ENCODE data around the gene PLEKHA6.

The PLEKHA6 gene

DNA sequence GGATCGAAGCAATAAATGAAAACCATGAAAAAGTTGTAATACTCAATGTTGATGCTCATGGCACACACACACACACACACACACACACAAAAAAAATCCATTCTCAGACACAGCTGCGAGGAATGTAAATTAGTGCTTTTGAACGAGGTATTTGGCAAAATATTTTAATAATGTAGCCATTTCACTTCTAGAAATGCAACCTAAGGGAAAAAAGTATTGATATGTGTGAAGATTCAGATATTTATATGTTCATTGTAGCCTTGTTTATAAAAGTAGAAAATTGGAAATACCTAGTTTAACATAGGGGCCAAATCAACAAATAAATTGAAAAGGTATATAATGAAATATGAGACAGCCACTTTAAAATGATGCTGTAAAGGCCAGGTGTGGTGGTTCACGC lies 3.8 kb downstream of the PLEKHA6 start:
- no peak for FAIRE-seq

DNA sequence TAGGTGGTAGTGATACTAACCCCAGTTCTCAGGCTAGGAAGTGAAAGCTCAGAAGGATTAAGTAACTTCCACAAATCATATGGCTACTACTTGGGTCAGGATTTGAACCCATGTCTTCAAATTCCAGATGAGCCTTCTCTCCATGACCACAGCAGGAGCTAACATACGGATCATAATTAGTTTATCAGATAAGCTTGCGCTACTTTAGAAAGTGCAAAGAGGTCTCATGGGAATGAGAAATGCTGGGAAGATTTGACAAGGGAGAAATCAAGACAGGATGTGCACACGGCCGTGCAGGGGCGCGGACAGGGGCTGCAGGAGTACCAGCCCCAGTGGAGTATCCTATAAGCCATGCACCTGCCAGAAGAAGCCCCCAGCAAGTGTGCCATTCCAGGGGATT lies 5.2 kb downstream of the PLEKHA6 start:
- no peak for FAIRE-seq

DNA sequence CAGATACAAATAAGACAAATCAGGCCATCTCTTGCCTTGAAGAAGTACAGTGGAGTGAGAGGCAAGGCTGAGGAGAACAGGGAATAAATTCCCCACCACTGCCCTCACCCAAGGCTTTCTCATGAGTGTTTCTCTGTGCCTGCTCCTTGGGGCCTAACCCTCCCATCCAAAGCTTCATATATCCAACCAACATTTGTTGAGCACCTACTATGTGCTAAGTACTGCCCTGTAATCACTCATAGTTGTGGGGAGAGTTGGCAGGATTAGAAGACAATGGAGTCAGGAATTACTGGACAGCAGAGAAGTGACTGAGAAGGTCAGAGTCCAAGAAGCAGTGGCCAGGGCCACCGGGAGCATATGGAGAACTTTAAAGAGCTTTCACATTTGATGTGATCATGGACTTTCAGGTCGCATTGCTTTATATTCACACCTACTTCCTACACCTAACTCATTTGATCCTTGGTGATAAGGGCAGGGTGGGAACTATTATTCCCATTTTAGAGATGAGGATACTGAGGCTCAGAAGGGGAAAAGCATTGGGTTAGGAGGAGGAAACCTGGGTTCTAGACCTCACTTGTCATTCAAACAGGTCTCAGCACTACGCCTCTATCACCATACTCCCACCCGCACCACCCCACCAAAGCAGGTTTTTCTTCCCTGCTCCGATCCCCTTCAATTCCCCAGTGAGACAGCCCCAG lies 6.4 kb downstream of the PLEKHA6 start:
- no peak for FAIRE-seq

DNA sequence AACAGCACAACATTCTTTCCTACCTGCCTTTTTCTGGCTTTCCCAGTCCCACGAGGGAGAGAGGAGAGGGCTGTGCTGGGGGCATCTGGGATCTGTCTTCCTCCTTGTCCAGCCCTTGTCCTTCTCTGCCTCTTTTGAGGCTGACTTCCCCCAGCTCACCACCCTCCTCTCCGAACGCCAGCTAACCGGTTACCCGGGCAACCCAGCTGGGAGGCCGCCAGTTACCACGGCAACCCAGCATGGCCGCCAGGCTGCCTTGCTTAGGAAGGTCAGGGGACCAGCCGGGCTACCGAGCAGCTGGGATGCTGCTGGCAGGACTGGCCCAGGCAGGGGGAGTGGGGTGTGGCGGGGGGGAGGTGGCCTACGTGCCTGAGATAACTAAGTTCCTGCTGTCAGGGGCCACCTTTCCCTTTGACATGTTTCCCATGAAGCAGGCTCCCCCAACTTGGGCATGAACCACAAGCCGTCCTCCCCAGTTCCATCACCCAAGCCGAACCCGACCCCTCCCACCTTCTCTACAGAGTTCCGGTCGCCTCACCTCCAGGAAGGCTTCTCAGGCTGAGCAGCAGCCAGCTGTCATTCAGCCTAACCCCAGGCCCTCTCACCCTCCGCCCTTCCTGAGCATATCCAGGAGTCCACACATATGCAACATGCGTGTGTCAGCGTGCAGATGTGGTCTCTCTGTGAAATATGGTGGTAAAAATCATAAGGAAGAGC lies 8.7 kb downstream of the PLEKHA6 start:
- FAIRE-seq, result no peak

DNA sequence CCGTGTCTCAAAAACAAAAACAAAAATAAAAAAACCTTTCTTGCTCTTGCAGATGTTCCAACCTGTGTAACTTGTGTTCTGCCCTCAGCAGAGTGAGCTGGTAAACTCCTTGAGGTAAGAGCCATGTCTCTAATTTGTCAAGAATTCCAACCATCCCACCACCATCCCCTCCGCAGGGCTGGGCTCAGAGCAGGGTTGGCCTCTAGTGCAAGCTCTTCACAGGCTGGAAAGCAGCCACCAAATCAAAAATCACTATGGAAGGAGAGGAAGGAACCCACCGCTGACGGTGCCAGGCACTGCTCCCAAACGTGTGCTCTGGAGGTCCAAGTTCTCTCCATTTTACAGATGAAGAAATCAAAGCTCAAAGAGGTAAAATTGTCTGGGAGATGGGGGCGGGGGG lies 9.4 kb downstream of the PLEKHA6 start:
- FAIRE-seq, result no peak

DNA sequence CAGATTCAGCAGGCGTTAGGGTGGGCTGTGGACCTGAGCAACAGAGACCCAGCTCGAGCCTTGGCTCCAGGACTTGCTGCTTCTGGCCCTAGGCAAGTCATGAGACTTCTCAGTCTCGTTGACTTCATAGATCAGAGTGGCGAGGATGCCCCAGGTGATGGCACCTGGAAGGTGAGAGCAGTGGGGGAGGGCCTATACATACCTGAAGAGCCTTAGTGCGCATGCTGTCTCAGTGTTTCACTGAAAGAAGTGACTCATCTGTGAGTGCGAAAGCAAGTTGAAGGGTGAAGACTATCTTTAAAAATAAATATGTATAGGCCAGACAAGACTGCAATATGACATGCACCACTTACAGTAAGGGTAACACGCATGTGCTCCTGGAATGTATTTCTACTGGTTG lies 10.1 kb downstream of the PLEKHA6 start:
- FAIRE-seq, result no peak

DNA sequence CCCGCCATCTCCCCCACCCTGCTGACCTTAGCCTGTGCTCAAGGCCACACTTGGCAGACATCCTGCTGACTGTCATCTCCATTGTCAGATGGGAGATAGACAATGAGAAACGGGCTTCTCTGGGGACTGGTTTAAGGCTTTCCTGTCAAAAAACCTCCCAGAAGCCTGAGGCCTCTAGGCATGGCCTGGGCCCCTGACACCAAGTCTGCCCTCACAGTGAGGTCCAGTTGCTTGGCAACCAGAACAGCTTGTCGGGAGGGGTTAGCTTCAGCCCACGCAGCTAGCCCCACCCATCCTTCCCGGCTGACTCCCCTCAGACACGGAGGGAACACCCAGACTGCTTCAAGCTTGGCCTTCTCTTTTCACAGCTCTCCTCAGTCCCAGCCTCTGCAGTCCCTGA lies 11.0 kb downstream of the PLEKHA6 start:
- no peak for FAIRE-seq

DNA sequence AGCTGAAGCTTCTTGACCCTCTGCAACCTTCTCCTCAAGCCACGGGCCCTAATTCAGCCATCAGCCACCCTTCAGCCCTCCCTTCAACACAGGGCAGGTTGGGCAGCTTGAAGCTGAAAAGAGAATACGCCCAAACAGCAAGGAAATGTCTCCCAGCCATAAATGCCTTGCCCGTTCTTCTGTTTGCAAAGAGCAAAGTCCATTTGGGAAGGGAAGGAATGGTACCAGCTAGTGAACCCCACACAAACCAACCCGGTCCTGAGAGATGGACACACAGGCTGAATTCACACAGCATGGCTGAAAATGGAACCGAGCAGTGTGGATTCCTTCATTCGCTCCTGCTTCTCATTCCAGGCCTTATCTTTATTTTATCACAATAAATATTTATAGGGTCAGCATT lies 11.5 kb downstream of the PLEKHA6 start:
- no peak for FAIRE-seq

DNA sequence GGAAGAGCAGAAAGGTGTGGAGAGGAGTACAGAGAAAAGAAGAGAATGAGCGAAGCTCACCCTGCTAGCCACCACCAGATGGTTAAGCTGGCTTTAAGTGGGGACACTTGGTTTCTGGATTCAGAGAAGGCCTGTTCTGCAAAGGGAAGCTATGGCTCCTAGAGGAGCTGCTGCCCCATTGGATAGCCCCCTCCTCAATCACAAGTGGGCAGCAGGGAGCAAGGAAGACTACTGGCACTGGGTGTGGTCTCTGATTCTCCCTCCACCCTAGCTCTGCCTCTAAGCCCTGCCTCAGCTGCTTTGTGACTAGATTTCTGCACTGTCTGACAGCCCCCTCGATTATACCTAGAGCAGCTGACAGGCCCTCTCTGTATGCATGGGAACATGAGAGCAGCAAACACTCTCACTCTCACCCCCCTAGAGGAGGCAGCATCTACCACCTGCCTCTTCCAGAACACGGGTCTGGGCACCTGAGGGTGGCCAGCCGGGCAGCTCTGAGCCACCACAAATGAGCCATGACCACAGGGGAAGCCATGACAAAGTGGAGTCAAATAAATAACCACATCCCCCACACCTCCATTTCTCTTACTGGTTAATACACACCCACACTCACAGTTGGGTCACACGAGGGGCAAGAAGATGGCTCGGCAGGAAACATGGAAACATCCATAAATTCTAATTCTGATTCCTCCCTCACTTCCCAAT lies 13.6 kb downstream of the PLEKHA6 start:
- no peak for FAIRE-seq

DNA sequence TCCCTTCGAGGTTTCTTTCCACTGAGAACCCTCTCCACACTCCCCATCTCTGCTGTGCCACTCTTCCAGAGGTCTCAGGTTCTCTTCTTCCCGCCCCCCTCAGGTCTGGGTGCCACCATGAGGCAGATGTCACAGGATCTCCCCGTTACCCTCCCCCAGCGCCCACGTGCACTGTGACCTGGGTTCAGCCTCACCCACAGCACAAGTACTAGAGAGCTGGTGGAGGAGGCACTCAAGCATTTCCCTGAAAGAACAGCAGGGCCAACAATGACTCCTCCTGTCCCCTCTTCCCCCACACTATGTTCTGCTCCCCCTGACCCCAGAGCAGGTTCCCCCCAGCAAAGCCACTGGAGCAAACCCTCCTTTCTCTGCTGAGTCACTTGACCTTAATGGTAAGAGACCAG lies 14.3 kb downstream of the PLEKHA6 start:
- FAIRE-seq, result no peak

DNA sequence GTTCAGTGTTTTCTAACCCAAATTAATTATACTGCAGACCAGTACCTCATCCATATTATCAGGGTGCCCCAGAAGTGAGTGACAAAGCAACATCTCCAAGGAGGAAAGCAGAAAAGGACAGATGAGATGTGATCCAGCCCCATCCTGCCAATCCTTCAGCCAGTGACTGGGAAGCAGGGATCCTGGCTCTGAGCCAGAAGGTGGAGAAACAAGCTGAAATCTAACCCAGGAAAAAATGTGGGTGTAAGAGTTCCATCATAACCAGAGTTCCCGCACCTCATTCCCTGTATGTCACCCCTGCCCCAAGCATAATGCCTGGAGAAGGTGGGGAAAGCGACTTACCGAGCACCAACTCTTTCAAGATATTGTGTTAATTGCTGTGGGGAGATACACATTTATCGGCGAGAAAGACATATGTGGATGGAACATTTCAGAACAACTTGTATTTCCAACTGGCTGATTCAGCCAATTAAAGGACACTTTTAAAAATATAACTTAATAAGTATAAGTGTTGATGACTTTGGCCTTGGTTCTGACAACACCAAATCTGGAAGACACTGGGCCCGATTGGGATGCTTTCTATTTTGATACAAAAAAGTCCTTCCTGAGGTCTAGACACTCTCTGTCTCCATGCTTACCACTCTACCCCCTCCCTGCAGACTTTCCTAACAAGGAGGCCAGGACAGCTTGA lies 14.9 kb downstream of the PLEKHA6 start:
- no peak for FAIRE-seq

DNA sequence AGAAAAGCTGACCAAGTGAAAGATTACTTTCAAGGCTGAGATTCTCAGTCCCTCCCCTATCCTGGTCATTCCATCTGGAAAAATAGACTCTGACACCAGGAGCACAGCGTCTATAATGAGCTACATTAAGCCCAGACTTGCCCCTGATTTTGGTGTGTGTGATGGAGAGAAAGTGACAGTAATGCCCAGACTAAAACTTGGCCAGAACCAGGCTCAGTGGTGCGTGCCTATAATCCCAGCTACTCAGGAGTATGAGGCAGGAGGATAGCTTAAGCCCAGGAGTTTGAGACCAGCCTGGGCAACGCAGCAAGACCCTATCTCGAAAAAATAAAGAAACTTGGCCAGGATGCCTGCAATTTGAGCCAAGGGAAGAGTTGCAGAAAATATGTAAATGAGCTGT lies 15.9 kb downstream of the PLEKHA6 start:
- FAIRE-seq, result no peak

DNA sequence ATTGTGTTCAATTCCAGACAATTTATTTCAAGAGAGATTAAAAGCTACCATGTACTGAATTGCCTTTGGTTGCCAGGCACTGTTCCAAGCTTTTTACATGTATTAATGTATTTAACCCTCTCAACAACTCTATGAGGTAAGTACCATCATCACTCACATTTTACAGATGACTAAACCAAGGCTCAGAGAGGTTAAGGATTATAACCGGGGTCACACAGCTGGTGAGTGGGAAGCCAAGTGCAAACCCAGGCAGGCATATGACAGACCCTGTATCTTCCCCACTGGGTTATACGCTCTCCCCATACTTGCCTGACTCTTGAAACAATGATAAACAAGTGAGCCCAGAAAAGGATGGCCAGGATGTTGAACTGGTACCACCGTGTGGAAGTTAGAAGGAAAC lies 16.5 kb downstream of the PLEKHA6 start:
- no peak for FAIRE-seq

DNA sequence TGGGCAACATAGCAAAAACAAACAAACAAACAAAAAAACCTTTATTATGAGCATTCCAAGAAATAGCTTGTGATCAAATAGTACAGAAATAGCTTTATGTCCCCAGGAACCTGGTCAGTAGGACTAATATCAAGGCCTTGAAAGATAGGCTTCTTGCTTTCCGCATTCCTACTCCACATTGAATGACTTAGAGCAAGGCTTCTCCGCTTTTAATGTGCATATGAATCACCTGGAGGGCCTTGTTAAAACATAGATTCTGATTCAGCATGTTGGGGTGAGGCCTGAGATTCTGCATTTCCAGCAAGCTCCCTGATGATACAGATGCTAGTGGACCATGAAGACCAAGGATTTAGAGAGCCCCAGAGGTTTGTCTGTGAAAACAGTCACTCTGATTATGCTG lies 17.4 kb downstream of the PLEKHA6 start:
- FAIRE-seq, result no peak

DNA sequence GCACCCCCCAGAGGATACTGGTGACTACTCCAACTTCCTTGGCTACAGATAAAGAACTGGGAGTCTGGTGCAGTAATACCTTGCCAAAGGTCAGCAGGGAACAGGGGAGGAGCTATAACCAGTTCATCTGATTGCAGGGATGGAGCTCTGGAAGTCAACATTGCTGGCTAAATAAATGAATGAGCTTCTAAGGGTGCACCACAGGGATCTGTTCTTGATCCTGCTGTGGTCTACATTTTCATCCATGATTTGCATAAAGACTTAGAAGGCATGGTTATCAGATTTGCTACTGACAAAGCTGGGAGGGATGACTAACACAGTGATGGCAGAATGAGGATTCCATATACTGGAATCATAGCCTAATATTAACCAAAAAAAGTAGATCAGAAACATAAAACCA lies 18.3 kb downstream of the PLEKHA6 start:
- no peak for FAIRE-seq

DNA sequence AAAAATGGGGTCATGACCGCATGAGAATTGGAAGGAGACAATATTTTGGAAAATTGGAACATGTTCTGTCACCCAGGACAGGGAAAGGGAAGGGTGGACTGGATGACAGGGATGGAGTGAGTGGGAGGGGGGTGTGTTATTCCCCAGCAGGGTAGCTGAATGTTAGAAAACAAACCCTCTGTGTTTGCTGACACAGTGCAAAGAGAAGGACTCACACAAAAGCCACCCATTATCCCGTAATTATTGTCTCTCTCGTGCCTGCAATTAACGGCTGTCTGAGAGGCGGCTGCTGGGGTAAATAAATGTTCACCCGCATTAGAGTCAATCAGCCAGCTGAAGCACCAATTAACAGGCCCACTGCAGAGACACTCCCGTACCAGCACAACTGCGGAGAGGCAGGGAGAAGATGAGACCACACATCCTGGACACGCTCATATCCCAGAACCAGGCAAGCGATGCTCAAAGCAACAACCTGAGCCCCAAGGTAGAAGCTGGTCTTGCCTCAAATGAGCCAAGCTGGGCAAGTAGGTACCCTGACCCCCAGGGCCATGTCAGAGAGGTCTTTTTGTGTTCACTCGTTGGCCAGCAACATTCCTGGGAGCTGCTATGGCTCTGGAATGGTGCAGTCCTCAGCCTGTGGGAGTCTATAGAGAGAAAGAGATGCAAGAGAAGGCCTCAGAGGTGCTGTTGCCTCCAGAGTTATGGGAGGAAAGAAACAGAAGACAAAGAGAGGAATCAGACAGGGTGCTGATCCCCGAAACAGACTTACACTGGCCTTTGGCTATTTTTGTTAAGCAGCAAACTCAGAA lies 19.4 kb downstream of the PLEKHA6 start:
- FAIRE-seq, result no peak

DNA sequence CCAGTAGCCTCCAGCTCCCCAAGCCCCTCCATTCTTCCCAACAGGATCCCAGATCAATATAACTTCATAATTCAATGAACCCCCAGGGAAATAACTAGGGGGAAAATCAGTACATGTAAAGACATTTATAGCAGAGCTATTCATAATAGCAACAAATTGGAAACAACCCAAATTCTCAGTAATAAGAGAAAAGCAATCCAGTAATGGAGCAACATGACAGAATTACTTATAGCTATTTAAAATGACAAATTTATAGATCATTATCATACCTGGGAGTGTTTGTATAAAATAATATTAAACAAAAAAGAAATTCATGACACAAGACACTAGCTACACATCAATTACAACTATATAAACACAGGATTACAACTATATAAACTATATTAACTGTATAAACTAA lies 20.2 kb downstream of the PLEKHA6 start:
- FAIRE-seq, result no peak

DNA sequence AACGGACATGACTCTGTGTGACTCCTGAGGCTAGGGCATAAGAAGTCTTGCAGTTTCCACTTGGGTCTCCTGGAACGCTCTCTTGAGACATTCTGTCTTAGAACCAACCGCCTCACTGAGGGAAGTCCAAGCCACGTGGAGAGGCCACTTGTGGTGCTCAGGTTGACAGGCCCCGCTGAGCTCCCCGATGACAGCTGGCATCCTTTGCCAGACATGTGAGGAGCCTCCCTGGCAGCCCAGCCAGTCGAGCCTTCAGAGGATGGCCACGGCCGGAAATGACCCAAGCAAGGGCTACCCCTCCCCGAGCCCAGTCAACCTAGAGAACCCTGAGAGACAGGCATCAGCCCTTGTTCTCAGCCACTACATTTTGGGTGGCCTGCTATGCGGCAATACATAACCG lies 20.7 kb downstream of the PLEKHA6 start:
- no peak for FAIRE-seq

DNA sequence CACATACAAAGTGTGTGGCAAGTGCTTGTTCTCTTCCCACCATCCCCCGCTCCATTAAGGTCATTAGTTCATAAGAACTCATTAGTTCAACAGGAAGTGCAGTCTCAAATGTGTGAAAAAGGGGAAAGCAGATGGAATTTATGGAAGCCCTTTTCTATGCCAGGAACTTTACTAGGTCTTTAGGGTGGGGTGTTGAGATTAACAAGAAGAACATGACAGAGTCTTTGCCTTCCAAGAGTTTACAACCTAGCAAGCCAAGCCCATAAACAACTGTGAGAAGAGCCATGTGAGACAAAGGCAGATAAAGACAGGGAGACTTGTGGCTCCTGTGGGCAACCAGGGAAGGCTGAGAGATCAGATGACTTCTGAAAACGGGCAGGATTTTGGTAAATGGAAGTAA lies 21.4 kb downstream of the PLEKHA6 start:
- no peak for FAIRE-seq

DNA sequence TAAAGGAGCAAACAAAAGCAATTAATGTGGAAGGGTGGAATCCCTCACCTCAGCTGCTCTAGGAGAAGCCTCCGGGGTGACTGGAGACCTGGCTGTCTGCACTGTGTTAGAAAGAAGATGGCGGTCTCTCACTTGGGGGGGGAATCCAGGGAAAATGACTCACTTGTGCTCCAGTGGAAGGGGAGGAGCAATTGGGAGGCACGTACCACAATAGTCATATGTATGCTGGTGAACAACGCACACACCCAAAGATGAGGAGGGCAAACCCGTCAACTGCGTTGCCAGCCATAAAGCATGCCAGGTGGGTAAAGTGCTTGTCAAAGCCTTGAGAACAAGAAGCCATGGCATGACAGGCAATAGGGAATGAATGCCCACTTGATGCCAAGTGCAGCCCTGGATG lies 22.1 kb downstream of the PLEKHA6 start:
- no peak for FAIRE-seq

DNA sequence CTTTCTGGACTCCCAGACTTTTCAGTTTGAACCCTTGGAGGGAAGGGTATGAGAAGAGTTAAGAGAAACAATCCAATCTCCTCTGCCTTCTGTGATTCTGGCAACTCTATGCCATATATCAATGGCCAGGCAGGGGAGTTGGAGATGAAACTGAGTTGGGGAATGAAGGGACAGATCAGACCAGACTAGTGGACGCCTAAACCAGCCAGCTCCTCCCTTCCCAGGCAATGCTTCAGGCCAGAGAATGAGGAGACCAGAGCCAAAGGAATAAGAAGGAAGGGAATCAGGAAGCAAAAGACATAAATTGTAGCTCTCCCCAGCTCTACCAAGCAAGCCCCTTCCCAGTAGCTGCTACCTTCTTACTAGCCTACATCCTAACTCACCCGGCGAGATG lies 22.7 kb downstream of the PLEKHA6 start:
- no peak for FAIRE-seq

DNA sequence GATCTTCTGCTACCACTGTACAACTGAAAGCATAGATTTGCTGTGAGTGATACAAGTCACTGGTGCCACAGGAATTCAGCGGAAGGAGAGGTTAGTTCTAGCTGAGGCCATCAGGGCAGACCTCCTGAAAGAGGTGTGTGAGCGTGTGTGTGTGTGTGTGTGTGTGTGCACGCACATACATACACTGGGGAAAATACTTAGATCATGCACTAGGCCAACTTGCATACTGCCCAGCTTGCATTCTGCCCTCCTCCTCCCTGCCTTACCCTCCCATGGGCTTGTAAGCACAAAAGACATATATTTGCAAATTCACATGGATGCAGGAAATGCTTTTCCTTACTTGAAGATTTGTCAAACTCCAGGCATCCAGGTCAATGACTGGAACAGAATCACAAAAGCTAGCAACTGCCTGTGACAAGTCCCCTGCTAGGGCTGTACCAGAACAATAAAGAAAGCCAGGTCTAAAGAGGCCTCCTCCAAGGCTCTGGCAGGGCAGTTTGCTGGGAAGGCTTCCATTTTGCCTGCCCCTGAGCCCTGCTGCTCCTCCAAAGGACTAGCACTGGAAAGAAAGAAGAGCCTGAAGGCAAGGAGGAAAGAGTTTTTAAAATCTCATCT lies 23.2 kb downstream of the PLEKHA6 start:
- FAIRE-seq, result no peak
